ENCODE measurements around the gene STIMATE.

Gene STIMATE

GRCh38 chr3:52886049-52886730 is 11.2 kb downstream of the STIMATE start (continued):
- TF ChIP-seq, protein P1, sequence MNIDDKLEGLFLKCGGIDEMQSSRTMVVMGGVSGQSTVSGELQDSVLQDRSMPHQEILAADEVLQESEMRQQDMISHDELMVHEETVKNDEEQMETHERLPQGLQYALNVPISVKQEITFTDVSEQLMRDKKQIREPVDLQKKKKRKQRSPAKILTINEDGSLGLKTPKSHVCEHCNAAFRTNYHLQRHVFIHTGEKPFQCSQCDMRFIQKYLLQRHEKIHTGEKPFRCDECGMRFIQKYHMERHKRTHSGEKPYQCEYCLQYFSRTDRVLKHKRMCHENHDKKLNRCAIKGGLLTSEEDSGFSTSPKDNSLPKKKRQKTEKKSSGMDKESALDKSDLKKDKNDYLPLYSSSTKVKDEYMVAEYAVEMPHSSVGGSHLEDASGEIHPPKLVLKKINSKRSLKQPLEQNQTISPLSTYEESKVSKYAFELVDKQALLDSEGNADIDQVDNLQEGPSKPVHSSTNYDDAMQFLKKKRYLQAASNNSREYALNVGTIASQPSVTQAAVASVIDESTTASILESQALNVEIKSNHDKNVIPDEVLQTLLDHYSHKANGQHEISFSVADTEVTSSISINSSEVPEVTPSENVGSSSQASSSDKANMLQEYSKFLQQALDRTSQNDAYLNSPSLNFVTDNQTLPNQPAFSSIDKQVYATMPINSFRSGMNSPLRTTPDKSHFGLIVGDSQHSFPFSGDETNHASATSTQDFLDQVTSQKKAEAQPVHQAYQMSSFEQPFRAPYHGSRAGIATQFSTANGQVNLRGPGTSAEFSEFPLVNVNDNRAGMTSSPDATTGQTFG (tag by site-specific recombination; IDR thresholded peaks at IDR 0.05; ENCODE audit: borderline replicate concordance) = no peak
- TF ChIP-seq ZNF221 (tag by site-specific recombination; IDR thresholded peaks at IDR 0.05; ENCODE audit: borderline replicate concordance) (no peak), HOXC10 (CRISPR knock-in tag; IDR thresholded peaks at IDR 0.05) (no peak), BCL11B (tag by site-specific recombination; IDR thresholded peaks at IDR 0.05; ENCODE audit: low read depth) (no peak), ZNF585B (tag by site-specific recombination; IDR thresholded peaks at IDR 0.05) (no peak), ZNF48 (tag by site-specific recombination; IDR thresholded peaks at IDR 0.05) (no peak), ZNF366 (tag by site-specific recombination; conservative IDR thresholded peaks at IDR 0.05) (no peak), FEZF1 (tag by site-specific recombination; IDR thresholded peaks at IDR 0.05) (no peak), ZIC2 (tag by site-specific recombination; IDR thresholded peaks at IDR 0.05) (no peak)
- TF ChIP-seq, protein P2, sequence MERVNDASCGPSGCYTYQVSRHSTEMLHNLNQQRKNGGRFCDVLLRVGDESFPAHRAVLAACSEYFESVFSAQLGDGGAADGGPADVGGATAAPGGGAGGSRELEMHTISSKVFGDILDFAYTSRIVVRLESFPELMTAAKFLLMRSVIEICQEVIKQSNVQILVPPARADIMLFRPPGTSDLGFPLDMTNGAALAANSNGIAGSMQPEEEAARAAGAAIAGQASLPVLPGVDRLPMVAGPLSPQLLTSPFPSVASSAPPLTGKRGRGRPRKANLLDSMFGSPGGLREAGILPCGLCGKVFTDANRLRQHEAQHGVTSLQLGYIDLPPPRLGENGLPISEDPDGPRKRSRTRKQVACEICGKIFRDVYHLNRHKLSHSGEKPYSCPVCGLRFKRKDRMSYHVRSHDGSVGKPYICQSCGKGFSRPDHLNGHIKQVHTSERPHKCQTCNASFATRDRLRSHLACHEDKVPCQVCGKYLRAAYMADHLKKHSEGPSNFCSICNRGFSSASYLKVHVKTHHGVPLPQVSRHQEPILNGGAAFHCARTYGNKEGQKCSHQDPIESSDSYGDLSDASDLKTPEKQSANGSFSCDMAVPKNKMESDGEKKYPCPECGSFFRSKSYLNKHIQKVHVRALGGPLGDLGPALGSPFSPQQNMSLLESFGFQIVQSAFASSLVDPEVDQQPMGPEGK (tag by site-specific recombination; IDR thresholded peaks at IDR 0.05) = no peak

DNA sequence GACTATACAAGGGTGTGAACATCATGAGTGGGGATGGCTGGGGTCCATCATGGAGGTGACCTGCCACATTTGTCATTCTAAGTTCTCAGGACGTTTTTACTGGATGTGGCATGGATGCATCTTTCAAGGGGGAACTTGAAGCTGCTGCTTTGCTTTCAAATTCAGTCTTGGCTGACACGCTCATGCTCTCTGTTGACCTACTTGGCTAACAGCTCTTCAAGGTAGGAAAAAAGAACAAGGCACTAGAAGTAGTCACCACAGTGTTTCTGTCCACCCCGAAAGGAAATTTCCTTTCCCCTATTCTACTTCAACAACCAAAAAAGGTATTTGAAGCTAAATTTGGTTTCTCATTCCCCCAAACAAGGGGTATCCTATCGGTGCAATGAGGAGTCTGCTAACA is 15.0 kb downstream of the STIMATE start:
- no peaks in the 10 kb centered on the region for H3K9me3 ChIP-seq (ENCODE audit: control insufficient read depth, insufficient read depth, low read depth, low read length)
- no peak for TF ChIP-seq EGR2 (tag by site-specific recombination; IDR thresholded peaks at IDR 0.05; ENCODE audit: low read depth)
- TF ChIP-seq ZNF660 (tag by site-specific recombination; IDR thresholded peaks at IDR 0.05) = no peak
- TF ChIP-seq ZNF18 (tag by site-specific recombination; IDR thresholded peaks at IDR 0.05) = no peak
- TF ChIP-seq ZNF560 (tag by site-specific recombination; IDR thresholded peaks at IDR 0.05; ENCODE audit: borderline replicate concordance) = no peak
- TF ChIP-seq ELK4 (IDR thresholded peaks at IDR 0.05; ENCODE audit: borderline replicate concordance, low read depth, low read length) = no peak
- TF ChIP-seq IKZF3 (tag by site-specific recombination; IDR thresholded peaks at IDR 0.05) = no peak
- TF ChIP-seq MYNN (tag by site-specific recombination; IDR thresholded peaks at IDR 0.05; ENCODE audit: borderline replicate concordance) = no peak
- no peak for TF ChIP-seq ZNF394 (tag by site-specific recombination; IDR thresholded peaks at IDR 0.05; ENCODE audit: borderline replicate concordance)
- no peak for TF ChIP-seq ZNF23 (tag by site-specific recombination; IDR thresholded peaks at IDR 0.05; ENCODE audit: borderline replicate concordance)
- no peak for TF ChIP-seq SP3 (tag by site-specific recombination; IDR thresholded peaks at IDR 0.05)
- TF ChIP-seq RBAK (tag by site-specific recombination; IDR thresholded peaks at IDR 0.05) = no peak
- TF ChIP-seq, protein P3, sequence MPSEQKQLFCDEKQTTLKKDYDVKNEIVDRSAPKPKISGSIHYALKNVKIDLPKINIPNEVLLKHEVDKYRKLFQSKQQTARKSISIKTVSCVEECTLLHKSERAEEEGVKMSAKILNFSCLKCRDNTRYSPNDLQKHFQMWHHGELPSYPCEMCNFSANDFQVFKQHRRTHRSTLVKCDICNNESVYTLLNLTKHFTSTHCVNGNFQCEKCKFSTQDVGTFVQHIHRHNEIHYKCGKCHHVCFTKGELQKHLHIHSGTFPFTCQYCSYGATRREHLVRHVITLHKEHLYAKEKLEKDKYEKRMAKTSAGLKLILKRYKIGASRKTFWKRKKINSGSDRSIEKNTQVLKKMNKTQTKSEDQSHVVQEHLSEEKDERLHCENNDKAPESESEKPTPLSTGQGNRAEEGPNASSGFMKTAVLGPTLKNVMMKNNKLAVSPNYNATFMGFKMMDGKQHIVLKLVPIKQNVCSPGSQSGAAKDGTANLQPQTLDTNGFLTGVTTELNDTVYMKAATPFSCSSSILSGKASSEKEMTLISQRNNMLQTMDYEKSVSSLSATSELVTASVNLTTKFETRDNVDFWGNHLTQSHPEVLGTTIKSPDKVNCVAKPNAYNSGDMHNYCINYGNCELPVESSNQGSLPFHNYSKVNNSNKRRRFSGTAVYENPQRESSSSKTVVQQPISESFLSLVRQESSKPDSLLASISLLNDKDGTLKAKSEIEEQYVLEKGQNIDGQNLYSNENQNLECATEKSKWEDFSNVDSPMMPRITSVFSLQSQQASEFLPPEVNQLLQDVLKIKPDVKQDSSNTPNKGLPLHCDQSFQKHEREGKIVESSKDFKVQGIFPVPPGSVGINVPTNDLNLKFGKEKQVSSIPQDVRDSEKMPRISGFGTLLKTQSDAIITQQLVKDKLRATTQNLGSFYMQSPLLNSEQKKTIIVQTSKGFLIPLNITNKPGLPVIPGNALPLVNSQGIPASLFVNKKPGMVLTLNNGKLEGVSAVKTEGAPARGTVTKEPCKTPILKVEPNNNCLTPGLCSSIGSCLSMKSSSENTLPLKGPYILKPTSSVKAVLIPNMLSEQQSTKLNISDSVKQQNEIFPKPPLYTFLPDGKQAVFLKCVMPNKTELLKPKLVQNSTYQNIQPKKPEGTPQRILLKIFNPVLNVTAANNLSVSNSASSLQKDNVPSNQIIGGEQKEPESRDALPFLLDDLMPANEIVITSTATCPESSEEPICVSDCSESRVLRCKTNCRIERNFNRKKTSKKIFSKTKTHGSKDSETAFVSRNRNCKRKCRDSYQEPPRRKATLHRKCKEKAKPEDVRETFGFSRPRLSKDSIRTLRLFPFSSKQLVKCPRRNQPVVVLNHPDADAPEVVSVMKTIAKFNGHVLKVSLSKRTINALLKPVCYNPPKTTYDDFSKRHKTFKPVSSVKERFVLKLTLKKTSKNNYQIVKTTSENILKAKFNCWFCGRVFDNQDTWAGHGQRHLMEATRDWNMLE (tag by site-specific recombination; conservative IDR thresholded peaks at IDR 0.05; ENCODE audit: low read depth) = no peak
- no peak for TF ChIP-seq GLIS1 (tag by site-specific recombination; IDR thresholded peaks at IDR 0.05)
- H3K4me3 ChIP-seq (ENCODE audit: low read depth, low read length) = no peak overlapping the region
- no peaks in the 10 kb centered on the region for H3K4me1 ChIP-seq (ENCODE audit: control insufficient read depth, insufficient read depth, low read length)
- ChIA-PET CTCF (no interaction called here), POLR2A (no interaction called here)
- no peak overlapping the region for H3K27ac ChIP-seq (ENCODE audit: extremely low read depth, low read depth, low read length)
- H3K36me3 ChIP-seq (ENCODE audit: control insufficient read depth in 2 of 2, insufficient read depth in 1 of 2, low read length in 2 of 2) = peaks cover 0 to 20% of the 10 kb centered on the region in 2 experiments; a peak in 1 of 3 replicates

Data from HEK293 (cell line).